OCI-LY1 (cell line): ENCODE measurements around the gene MCUR1.
"Not testable (repeated sequence)": the region's sequence is repeated elsewhere in the genome, so short reads cannot be mapped to it uniquely, and the experiment has no call there.

ENCODE experiments used
- H2AFZ ChIP-seq: fragments of 200-600 bp; sonication (generic), shearing (Covaris generic); 2 replicates; pipeline ENCODE4 v1.6.0; 2014; ENCODE audit warnings: antibody characterized with exemption, mild to moderate bottlenecking, low read length
- H3F3A ChIP-seq: fragments of 200-600 bp; sonication (generic), shearing (Covaris generic); 2 replicates; pipeline ENCODE4 v1.6.0; 2014; ENCODE audit warnings: mild to moderate bottlenecking, antibody characterized with exemption, low read length, moderate library complexity; ENCODE audit not compliant: insufficient read depth
- H3K27ac ChIP-seq: fragments of 200-600 bp; sonication (generic); 2 replicates; pipeline ENCODE4 v1.5.1; 2014; ENCODE audit warnings: low read length, mixed run types, mild to moderate bottlenecking, low read depth; ENCODE audit not compliant: poor library complexity, severe bottlenecking
- H3K27me3 ChIP-seq: fragments of 200-600 bp; sonication (generic); 2 replicates; pipeline ENCODE4 v1.6.0; 2014; ENCODE audit warnings: antibody characterized with exemption, mild to moderate bottlenecking, low read length, moderate library complexity; ENCODE audit not compliant: insufficient read depth
- H3K36me3 ChIP-seq: fragments of 200-600 bp; sonication (generic); 2 replicates; pipeline ENCODE4 v1.6.1; 2014; ENCODE audit warnings: mild to moderate bottlenecking, antibody characterized with exemption, low read length, moderate library complexity, mixed read lengths; ENCODE audit not compliant: insufficient read depth
- H3K4me1 ChIP-seq: fragments of 200-600 bp; sonication (generic); 2 replicates; pipeline ENCODE4 v1.5.1; 2014; ENCODE audit warnings: mild to moderate bottlenecking, low read length, moderate library complexity; ENCODE audit not compliant: insufficient read depth, severe bottlenecking
- H3K4me2 ChIP-seq: fragments of 200-600 bp; sonication (generic), shearing (Covaris generic); 2 replicates; pipeline ENCODE4 v1.6.1; 2014; ENCODE audit warnings: low read length
- H3K4me3 ChIP-seq: fragments of 200-600 bp; sonication (generic); 2 replicates; pipeline ENCODE4 v1.5.1; 2014; ENCODE audit warnings: low read length, low read depth, mild to moderate bottlenecking, mixed read lengths; ENCODE audit not compliant: poor library complexity, severe bottlenecking
- H3K79me2 ChIP-seq: fragments of 200-600 bp; shearing (Covaris generic); 2 replicates; pipeline ENCODE4 v1.6.1; 2016; ENCODE audit warnings: mixed run types, low read length, mixed read lengths; ENCODE audit not compliant: insufficient read depth
- H3K9ac ChIP-seq: fragments of 200-600 bp; sonication (generic), shearing (Covaris generic); 2 replicates; pipeline ENCODE4 v1.6.1; 2014; ENCODE audit warnings: mild to moderate bottlenecking, low read length, mixed read lengths
- H3K9me2 ChIP-seq: fragments of 200-600 bp; sonication (generic), shearing (Covaris generic); 2 replicates; pipeline ENCODE4 v1.6.1; 2014; ENCODE audit warnings: low read depth, mild to moderate bottlenecking, low read length, mixed read lengths
- H3K9me3 ChIP-seq: fragments of 200-600 bp; shearing (Covaris generic); 2 replicates; pipeline ENCODE4 v1.6.1; 2014; ENCODE audit warnings: low read length, mixed read lengths
- H4K20me1 ChIP-seq: fragments of 200-600 bp; sonication (generic), shearing (Covaris generic); 2 replicates; pipeline ENCODE4 v1.6.0; 2016; ENCODE audit warnings: mild to moderate bottlenecking, low read length; ENCODE audit not compliant: insufficient read depth
- CTCF ChIP-seq: fragments of 200-600 bp; sonication (generic), shearing (Covaris generic); IDR thresholded peaks from 2 replicates; pipeline ENCODE4 v1.5.1; 2017; ENCODE audit warnings: mild to moderate bottlenecking, antibody characterized with exemption, low read length, moderate library complexity, mixed read lengths
- EZH2 ChIP-seq: fragments of 200-600 bp; sonication (generic), shearing (Covaris generic); IDR thresholded peaks from 2 replicates; pipeline ENCODE4 v1.8.0; 2017; ENCODE audit warnings: borderline replicate concordance, mixed run types, mild to moderate bottlenecking, antibody characterized with exemption, low read length, moderate library complexity, mixed read lengths

Gene MCUR1

GRCh38 chr6:13851803-13852202 lies 37.4 kb upstream of the MCUR1 start:
- Histone ChIP-seq H3K4me2 (no peak overlapping the region), H3K4me3 (no peak overlapping the region), H3K27ac (no peak overlapping the region), H2AFZ (no peak overlapping the region), H3K9me3 (no peaks in the 10 kb centered on the region), H3K27me3 (0 out of 2 replicates have a peak, but pooled peaks cover 5% of the 10 kb centered on the region), H4K20me1 (no peaks in the 10 kb centered on the region), H3F3A (no peaks in the 10 kb centered on the region), H3K79me2 (no peaks in the 10 kb centered on the region), H3K4me1 (no peaks in the 10 kb centered on the region), H3K9ac (no peak overlapping the region), H3K36me3 (no peaks in the 10 kb centered on the region), H3K9me2 (no peaks in the 10 kb centered on the region)
- no peak for TF ChIP-seq EZH2
- no peak for TF ChIP-seq CTCF

- Histone ChIP-seq H3K79me2 (no peaks in the 10 kb centered on the region), H3K9me3 (no peaks in the 10 kb centered on the region), H3K4me3 (no peak overlapping the region), H3K9ac (no peak overlapping the region), H3F3A (no peaks in the 10 kb centered on the region), H3K9me2 (no peaks in the 10 kb centered on the region), H3K36me3 (no peaks in the 10 kb centered on the region), H3K4me1 (no peaks in the 10 kb centered on the region), H4K20me1 (no peaks in the 10 kb centered on the region), H2AFZ (no peak overlapping the region), H3K27me3 (0 out of 2 replicates have a peak, but pooled peaks cover 5% of the 10 kb centered on the region), H3K27ac (no peak overlapping the region), H3K4me2 (no peak overlapping the region)
- TF ChIP-seq EZH2 (no peak), CTCF (no peak)
Observed at GRCh38 chr6:13851330-13851729, 37.0 kb upstream of the MCUR1 start.

GRCh38 chr6:13850690-13851089 lies 36.3 kb upstream of the MCUR1 start:
- H3K4me2 ChIP-seq, H3K9me3 ChIP-seq, H3K79me2 ChIP-seq, H4K20me1 ChIP-seq, H3K36me3 ChIP-seq, H3F3A ChIP-seq, H3K27me3 ChIP-seq, H3K9ac ChIP-seq, H3K9me2 ChIP-seq, H3K4me1 ChIP-seq, H2AFZ ChIP-seq, H3K27ac ChIP-seq, H3K4me3 ChIP-seq: not testable (repeated sequence)

- no peak overlapping the region for H2AFZ ChIP-seq
- H3K4me1 ChIP-seq, result no peaks in the 10 kb centered on the region
- H3K36me3 ChIP-seq, result no peaks in the 10 kb centered on the region
- no peaks in the 10 kb centered on the region for H3K79me2 ChIP-seq
- H3K9me3 ChIP-seq, result no peaks in the 10 kb centered on the region
- H4K20me1 ChIP-seq, result no peaks in the 10 kb centered on the region
- no peak overlapping the region for H3K27ac ChIP-seq
- no peak for TF ChIP-seq CTCF
- no peak for TF ChIP-seq EZH2
- no peaks in the 10 kb centered on the region for H3F3A ChIP-seq
- H3K9me2 ChIP-seq, result no peaks in the 10 kb centered on the region
- no peak overlapping the region for H3K4me2 ChIP-seq
- H3K9ac ChIP-seq, result no peak overlapping the region
- H3K27me3 ChIP-seq, result 0 out of 2 replicates have a peak, but pooled peaks cover 5% of the 10 kb centered on the region
- no peak overlapping the region for H3K4me3 ChIP-seq
Observed at GRCh38 chr6:13848522-13849150, 34.3 kb upstream of the MCUR1 start.
